IMR-90 (cell line): Measurements from ENCODE around the gene TTYH3.

Source experiments
- BHLHE40 ChIP-seq: fragments of 150-350 bp; IDR thresholded peaks from 2 replicates; pipeline ENCODE4 v1.6.1; 2016; ENCODE audit warnings: mild to moderate bottlenecking, low read depth, low read length
- CEBPB ChIP-seq: IDR thresholded peaks from 2 replicates; pipeline ENCODE4 v1.6.1; 2012; ENCODE audit warnings: low read depth, low read length, improper control_type of control experiment
- CHD1 ChIP-seq: IDR thresholded peaks from 2 replicates; pipeline ENCODE4 v1.6.1; 2012; ENCODE audit warnings: low read depth, low read length, improper control_type of control experiment
- FOS ChIP-seq: fragments of 150-350 bp; IDR thresholded peaks from 2 replicates; pipeline ENCODE4 v1.6.1; 2016; ENCODE audit warnings: low read depth, low read length
- MAFK ChIP-seq: IDR thresholded peaks from 2 replicates; pipeline ENCODE4 v1.6.1; 2012; ENCODE audit warnings: low read depth, low read length, improper control_type of control experiment
- MAZ ChIP-seq: IDR thresholded peaks from 2 replicates; pipeline ENCODE4 v1.6.1; 2012; ENCODE audit warnings: low read depth, mild to moderate bottlenecking, low read length, improper control_type of control experiment, moderate library complexity, borderline replicate concordance
- NFE2L2 ChIP-seq: fragments of 150-350 bp; IDR thresholded peaks from 2 replicates; pipeline ENCODE4 v1.6.1; 2016; ENCODE audit warnings: low read depth, mild to moderate bottlenecking, low read length
- POLR2A ChIP-seq: IDR thresholded peaks from 2 replicates; pipeline ENCODE4 v1.6.1; 2012; ENCODE audit warnings: mild to moderate bottlenecking, low read depth, low read length
- RAD21 ChIP-seq: IDR thresholded peaks from 2 replicates; pipeline ENCODE4 v1.6.1; 2012; ENCODE audit warnings: low read length, improper control_type of control experiment
- RCOR1 ChIP-seq: IDR thresholded peaks from 2 replicates; pipeline ENCODE4 v1.6.1; 2012; ENCODE audit warnings: mild to moderate bottlenecking, low read length, improper control_type of control experiment; ENCODE audit not compliant: insufficient replicate concordance
- RFX5 ChIP-seq: IDR thresholded peaks from 2 replicates; pipeline ENCODE4 v1.8.0; 2012; ENCODE audit warnings: low read depth, mild to moderate bottlenecking, low read length, moderate library complexity
- TF ChIP-seq, protein P1 (sequence below): conservative IDR thresholded peaks from 2 replicates; pipeline ENCODE4 v1.5.1; 2012; ENCODE audit warnings: mild to moderate bottlenecking, low read depth, low read length, improper control_type of control experiment
- TF ChIP-seq, protein P2 (sequence below): fragments of 150-350 bp; IDR thresholded peaks from 2 replicates; pipeline ENCODE4 v1.6.1; 2017; ENCODE audit warnings: mild to moderate bottlenecking, antibody characterized with exemption, low read length, low read depth

DNA sequence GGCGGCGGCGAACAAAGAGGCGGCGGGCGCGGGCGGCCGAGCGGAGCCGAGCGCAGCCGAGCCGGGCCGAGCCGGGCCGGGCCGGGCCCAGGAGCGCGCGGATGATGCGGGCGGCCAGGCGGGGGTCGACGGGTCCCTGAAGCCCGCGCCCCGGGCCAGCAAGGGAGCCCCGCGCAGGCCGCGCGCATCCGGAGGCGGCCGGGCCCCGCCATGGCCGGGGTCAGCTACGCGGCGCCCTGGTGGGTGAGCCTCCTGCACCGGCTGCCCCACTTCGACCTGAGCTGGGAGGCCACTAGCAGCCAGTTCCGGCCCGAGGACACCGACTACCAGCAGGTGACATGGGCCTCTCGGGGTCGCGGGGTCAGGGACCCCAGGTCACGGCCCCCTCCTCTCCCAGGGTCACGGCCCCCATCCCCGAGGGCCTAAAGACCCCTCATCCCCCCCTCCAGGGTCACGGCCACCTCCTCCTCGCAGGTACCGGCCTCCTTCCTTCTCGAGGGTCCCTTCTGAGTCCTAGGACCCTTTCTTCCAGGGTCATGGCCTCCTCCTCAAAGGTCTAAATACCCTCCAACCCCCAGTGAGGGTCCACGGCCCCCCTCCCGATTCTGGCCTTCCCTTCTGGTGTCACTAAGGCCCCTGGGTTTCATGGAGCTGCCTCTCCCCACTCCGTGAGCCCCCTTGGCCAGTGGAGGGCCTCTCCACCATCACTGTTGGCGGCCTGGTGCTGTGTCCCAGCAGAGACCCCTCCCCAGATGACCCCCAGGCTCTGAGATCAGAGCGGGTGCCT, at the start of gene TTYH3:
- TF ChIP-seq, protein P1, sequence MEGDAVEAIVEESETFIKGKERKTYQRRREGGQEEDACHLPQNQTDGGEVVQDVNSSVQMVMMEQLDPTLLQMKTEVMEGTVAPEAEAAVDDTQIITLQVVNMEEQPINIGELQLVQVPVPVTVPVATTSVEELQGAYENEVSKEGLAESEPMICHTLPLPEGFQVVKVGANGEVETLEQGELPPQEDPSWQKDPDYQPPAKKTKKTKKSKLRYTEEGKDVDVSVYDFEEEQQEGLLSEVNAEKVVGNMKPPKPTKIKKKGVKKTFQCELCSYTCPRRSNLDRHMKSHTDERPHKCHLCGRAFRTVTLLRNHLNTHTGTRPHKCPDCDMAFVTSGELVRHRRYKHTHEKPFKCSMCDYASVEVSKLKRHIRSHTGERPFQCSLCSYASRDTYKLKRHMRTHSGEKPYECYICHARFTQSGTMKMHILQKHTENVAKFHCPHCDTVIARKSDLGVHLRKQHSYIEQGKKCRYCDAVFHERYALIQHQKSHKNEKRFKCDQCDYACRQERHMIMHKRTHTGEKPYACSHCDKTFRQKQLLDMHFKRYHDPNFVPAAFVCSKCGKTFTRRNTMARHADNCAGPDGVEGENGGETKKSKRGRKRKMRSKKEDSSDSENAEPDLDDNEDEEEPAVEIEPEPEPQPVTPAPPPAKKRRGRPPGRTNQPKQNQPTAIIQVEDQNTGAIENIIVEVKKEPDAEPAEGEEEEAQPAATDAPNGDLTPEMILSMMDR: no peak
- TF ChIP-seq POLR2A: no peak
- no peak for TF ChIP-seq CEBPB
- no peak for TF ChIP-seq RAD21
- TF ChIP-seq MAFK: no peak
- TF ChIP-seq, protein P2, sequence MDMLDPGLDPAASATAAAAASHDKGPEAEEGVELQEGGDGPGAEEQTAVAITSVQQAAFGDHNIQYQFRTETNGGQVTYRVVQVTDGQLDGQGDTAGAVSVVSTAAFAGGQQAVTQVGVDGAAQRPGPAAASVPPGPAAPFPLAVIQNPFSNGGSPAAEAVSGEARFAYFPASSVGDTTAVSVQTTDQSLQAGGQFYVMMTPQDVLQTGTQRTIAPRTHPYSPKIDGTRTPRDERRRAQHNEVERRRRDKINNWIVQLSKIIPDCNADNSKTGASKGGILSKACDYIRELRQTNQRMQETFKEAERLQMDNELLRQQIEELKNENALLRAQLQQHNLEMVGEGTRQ: no peak
- TF ChIP-seq RCOR1: no peak
- no peak for TF ChIP-seq BHLHE40
- no peak for TF ChIP-seq MAZ
- TF ChIP-seq NFE2L2: no peak
- no peak for TF ChIP-seq FOS
- TF ChIP-seq RFX5: no peak
- no peak for TF ChIP-seq CHD1
